Measurements from ENCODE around the gene AR.

GRCh38 chrX:67545893-67546495 lies 2.2 kb downstream of the AR start:
- TF ChIP-seq CTCF (IDR thresholded peaks at IDR 0.05) (no peak), POLR2A (IDR thresholded peaks at IDR 0.05) (no peak), POLR2AphosphoS5 (IDR thresholded peaks at IDR 0.05) (no peak)
